GOT3 (cell line): Measurements from ENCODE around the gene PPM1F.
A peak's percentile ranks its signal among the peaks of the same experiment; 100 is the strongest.
"Not testable (repeated sequence)": the region's sequence is repeated elsewhere in the genome, so short reads cannot be mapped to it uniquely, and the experiment has no call there.

Experiments used
- DNase-seq: peaks from one replicate; lab custom pipeline; 2025; ENCODE audit warnings: mixed read lengths; lab: John Stamatoyannopoulos, UW

PPM1F gene

DNA sequence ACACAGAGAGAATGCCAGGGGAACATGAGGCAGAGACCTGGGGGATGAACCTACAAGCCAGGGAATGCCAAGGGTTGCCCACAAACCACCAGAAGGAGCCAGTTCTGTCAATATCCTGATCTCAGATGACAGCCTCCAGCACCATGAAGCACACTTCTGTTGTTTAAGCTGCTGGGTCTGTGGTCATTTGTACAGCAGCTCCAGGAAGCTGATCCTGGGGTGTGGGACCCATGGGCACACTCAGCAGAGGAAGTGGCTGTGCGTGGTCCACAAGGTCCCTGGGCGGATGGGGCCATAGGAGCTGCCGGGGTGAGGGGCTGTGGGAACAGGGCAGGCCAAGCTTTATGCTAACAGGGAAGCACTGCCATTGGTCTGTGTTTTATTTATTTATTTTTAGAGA lies 12.1 kb downstream of the PPM1F start:
- DNase-seq, result no peak

DNA sequence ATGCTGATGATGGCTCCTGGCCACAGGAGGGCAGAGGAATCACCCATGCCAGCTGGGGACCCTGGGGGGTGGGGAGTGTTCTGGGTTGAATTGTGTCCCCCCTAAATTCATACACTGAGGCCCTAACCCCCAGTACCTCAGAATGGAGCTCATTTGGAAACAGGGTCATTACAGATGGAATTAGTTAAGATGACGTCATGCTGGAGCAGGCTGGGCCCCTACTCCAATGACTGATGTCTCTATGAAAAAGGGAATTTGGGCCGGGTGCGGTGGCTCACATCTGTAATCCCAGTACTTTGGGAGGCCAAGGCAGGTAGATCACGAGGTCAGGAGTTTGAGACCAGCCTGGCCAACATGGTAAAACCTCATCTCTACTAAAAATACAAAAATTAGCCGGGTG lies 12.7 kb downstream of the PPM1F start:
- DNase-seq, result not testable (repeated sequence)

DNA sequence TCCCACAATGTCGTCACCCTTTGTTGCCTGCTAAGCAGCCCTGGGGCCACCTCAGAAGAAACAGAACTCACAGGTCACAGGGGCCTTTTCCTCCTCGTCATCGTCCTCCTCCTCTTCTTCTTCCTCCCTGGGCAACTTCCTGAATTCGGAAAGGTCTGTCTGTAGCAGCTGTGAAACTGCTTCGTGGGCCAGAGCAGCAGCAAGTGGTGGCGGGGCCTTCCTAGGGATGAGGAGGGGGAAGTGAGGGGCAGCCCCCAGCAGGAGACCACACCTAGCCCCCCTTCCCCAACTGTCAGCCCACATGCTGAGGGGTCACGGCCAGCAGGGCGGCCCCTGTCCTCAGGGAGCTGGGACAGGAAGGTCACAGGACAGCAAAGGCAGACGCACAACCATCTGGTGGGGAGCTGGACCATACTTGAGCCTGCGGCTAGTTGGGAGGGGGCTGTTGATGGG lies 13.2 kb downstream of the PPM1F start:
- no peak for DNase-seq

DNA sequence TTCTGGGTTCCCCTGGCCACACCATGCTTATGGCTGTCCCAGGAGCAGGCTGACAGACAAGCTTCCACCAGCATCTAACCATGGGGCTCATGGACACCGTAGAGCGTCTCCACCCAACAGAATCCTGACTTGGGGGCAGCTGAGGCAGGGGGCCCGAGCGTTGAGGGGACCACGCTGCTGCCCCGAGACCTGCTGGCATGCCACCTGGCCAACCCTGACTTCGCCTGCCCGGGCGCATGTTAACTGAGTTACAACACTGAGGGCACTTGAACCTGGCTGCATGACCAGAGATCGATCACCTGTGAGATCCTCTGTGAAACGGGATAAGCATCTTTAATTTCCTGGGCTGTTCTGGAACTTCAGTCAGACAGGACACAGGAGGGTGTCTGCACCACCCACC lies 13.7 kb downstream of the PPM1F start:
- no peak for DNase-seq

DNA sequence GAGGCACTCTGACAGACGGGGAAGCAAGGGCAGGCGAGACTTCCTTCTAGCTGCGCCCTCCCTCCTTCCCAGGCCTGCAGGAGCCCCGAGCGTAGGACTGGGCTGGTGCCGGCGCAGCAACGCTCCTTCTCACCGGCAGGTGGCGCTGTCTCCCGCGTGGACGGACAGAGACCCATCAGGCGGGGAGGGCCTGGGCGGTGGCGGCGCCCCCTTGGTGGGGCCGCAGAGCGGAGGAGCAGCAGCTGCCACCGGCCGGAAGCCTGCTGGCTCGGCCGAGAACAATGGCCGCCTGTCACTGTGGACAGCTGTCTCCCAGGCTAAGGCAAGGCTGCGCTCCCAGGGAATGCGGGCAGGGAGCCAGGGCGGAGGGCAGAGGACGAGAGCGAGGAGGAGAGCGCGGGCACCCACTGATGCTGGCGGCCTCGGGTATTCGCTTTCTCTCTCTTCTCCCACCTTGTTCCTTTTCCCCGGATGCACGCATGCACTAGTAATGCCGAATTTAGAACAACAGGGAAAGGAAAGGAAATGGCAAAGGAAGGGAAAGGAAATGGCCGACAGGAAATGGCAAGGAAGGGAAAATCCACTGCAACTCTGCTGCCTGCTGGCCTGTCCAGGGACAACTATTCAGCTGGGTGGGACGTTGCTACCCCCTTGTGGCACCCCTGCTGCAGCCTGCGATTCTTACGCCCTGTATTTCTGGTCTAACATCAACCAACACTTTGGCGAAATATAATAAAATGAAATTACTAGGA lies 14.4 kb downstream of the PPM1F start:
- DNase-seq, result peak; percentile 61

DNA sequence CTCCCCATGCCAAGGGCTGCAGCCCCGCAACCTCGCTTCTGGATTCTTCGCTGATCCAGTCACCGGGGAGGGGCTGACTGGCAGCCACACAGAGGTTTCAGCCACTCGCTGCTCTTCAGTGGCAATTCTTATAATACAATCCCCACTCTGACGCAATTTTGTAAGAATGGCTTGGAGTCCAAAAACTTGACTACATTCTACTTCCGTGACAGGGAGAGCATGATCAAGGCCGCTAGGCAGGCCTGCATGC lies 14.9 kb downstream of the PPM1F start:
- DNase-seq, result no peak

DNA sequence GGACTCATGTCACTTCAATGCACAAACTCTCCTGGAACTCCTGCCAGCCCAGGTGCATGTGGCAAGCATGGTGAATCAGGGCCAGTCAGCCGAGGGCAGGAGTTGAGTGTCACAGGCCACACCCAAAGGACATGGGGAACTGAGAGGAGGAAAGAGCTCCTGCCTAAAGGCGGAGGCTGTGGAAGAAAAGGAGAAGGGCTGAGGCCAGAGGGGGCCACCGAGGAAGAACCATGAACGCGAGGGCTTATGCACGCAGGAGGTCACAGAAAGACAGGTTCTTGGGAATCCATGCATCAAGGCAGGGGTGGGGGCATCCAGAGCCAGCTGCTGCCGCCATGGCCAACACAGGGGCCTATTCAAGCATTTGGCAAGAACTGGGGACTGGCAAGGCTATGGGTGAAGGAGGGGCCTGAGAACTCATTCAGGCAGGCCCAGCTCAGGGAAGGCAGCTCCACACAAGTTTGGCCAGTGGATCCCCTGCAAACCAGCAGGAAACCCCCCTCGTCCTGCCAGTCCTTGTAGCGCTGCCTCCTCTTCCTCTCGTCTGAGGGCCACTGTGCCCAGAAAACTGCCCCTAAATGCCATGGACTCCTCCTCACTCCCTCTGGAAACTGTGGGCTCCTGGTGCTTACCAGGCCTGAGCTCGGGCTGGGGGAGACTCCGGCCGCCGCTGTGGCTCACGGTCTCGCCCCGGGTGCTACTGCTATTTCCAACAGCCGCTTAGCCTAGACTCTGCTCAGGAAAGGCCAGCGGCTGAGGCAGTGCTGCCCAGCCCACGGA lies 15.4 kb downstream of the PPM1F start:
- DNase-seq, result no peak

DNA sequence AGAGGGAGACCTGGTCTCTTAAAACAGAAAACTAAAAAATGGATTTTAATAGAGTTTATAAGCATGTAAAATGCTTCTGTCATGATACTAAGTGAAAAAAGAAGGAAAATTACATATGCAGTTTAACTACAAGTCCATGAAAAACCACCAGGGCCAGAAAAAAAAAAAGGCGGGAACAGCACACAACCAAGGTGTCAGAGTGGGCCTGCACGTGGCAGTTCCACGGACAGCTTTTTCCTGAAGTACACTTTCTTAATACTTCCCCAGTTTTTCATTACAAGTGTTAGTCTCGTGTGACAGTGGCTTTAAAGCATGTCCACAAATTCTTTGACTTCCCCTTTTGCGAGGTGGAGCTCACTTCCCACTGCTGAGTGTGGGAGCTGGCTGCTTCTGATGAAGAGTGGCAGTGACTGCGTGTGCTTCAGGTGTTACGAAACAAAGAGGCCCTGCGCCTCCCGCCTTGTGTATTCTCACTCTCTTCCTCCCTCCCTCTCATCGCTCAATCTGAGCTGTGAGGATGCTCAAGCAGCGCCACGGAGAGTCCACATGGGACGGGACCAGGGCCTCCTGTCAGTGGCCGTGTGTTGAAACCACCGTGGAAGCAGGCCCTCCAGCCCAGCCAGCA lies 16.4 kb downstream of the PPM1F start:
- DNase-seq, result no peak

DNA sequence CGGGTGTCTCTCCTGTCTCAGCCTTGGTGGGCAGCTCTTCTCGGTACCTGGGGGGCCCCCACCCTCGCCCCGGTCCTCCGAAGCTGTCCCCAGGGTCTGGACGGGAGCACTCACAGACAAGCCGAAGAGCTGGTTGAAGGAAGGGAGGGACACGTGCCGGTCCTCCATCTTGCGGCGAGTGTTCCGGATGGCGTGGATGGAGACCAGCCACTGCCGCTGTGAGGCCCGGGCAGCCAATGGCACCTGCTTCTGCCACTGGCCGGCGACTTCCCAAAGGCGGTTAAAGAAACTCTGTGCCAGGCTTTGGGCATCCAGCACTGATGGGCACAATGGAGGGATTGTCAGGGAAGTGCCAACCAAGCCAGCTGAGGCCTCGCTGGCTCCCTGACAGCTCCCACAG lies 18.7 kb downstream of the PPM1F start:
- DNase-seq, result no peak

DNA sequence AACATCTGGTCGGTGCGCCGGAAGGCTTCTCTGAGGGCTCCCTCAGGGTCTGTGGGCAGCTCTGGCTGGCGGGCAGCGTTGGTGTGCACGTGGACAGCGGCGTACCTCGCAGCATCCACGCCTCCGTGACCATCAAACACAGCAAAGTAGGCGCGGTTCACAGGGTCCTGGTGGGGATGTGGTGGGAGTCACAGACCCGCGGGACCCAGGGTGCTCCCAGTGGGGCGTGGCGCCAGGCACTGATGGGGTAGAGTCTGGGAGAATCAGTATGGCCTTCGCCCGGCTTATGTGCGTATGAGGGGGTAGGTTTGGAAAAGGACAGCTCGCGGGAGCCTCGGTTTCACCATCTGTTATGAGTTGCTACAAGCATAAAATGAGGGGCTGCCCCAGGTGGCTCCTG lies 19.2 kb downstream of the PPM1F start:
- no peak for DNase-seq

DNA sequence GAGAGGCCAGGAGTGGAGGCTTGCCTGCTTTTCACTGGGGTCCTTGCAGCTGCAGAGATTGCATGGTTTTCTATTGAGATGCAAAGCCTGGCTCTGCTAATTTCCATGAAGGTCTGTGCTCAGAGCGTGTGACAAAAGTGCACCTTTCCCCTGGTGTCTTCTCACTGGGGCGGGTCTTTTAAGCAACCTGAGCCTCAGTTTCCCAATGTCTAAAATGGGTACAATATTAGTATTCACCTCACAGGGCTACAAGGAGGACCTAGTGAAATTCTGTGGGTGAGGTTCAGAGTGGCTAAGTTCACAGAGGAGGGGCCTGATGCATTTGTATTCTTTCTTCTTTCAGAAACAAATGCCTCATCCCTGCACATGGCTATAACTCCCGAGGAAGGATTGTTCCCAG lies 20.3 kb downstream of the PPM1F start:
- no peak for DNase-seq

DNA sequence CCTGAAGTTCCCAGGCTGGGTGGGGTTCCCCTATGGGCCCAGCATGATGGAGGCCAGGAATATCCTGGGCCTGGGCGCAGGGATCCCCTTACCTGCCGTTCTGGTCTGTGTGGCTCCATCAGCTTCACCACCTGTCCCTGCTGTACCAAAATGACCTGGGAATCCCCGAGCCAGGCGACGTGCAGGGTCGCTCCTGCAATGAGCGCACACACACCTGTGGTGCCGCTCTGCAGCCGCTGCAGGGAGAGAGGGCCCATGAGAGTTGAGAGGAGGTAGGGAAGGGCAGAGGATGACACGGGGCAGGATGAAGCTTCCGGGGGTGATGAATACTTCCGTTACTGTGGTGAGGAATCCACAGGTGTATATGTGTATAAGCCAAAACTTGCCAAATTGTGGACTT lies 21.6 kb downstream of the PPM1F start:
- no peak for DNase-seq

DNA sequence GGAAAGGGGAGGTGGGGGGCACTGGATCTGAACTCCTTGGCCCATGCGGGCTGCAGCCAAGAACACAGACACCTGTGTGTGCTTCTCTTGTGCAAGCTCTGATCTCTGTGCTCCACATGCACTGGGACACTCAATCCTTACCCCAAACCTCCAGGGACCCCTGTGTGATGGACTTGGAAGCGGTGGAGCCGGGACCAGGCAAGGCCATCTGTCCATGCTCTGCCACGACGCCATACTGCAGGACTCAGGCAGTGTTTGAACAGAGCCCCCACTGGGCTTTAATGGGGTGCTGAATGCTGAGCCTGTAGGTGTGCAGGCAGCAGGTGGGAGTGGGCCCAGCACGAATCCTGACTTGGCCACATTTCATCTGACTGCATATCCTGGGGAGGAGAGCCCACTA lies 23.4 kb downstream of the PPM1F start:
- no peak for DNase-seq

DNA sequence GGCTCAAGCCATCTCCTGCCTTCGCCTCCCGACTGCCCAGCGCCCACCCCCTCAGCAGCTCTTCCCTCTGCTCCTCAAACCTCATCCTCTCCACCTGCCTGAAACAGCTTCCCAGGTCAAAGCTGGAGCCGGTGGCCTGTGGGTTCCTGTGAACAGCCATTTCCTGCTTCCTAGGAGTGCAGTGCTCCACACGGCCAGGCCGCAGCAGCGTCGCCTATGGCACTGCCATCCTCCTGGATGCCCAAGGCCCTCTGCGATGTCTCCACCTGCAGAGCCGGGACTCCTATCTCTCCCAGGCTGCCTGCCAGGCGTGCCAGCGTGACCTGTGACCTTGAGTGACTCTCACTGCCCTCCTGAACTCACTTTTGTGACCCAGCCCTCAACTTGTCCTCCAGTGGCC lies 24.6 kb downstream of the PPM1F start:
- no peak for DNase-seq

DNA sequence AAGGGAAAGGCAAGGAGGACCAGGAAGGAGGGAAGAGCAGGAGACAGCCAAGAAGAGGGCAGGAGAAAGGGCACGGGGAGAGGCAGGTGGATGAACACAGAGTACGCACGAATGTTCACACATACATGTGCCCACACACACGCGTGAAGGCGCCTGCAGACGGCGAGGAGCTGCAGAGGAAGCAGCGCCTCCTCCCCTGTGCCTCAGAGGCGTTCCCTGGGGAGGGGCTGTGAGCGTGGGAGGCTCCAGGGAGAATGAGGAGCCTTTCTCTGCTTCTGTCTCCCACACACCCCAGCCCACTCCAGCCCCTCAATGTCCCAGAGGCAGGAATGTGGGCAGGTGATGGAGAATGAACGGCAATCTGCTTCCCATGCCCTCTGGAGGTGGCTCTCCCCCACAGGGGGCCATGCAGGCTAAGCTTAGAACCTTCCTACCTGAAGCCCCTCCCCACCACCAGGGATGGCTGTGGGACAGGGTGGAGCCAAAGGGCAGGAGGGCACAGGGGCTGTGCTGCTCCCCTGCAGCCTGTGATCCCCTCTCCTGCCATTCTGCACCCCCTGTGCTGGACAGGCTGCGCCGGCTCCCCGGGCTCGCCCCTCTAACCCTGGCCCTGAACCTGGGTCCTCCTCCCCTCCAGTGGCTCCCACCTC lies 25.3 kb downstream of the PPM1F start:
- DNase-seq, result no peak

DNA sequence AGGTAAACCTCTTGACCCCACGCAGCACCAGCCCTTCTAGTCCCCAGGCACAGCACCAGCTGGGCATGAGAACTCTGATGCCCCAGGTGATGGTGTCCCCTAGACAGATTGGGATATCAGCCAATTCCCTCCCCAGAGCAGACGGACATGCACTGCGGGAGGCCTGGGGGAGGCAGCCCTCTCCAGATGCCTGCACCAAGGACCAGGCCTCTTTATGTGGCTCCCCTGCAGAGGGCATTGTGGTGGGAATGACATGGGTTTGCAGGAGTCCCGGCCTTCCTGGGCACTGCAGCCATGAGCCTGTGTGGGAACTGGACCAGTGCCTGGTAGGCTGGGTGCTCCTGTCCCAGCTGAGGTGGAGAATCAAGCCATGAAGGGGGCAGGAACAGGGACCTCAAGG lies 25.9 kb downstream of the PPM1F start:
- no peak for DNase-seq

DNA sequence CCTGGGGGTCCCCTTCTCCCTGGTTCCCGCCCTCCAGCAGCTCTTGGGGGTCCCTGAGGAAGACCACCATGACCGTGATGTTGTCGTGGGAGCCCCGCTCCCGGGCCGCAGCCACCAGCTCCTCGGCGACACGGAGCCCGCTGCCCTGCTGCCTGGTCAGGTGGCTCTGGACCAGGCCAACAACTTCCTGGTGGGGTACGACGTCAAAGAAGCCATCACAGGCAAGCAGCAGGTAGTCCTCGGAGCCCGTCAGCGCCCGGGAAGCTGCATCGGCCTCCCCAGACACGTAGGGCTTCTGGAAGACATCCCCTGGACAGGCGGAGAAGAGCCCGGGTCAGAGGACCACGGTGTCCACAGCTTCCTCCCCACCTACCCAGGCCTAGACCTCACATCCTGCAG lies 29.5 kb downstream of the PPM1F start:
- no peak for DNase-seq

DNA sequence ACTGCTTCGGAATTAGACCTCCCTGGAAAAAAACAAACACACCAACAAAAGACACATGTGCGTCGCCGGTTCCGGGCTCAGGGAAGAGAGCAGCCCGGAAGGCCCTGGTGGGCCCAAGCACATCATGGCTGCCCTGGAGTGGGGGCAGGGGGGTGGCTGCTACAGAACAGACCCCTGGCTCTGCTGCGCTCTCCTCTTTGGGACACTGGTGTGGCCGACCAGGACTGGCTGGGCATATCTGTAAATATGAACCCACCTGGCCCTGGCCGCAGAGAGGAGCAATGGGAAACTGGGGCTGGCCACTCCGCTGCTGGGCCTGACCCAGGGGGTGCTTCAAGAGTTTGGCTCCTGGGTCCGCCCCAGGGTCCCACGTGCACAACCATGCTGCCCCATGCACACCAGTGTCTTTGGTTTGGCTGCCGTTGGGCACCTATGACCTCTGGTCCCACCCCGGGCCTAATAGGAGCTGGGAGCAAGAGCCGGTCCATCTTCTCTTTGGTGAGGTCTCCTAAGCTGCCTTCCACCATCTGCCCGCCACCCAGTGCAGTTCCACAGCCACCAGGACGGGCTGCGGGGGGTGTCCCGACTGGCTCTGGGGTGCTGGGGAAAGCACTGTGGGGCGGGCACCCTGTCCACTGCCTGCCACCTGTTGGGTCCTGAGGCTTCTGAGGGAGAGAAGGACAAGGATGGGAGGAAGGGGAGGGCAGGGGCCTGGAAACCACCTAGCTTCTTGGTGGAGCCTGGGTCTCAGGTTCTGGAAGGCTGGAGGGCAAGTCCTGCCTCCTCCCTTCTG lies 30.1 kb downstream of the PPM1F start:
- DNase-seq, result no peak

DNA sequence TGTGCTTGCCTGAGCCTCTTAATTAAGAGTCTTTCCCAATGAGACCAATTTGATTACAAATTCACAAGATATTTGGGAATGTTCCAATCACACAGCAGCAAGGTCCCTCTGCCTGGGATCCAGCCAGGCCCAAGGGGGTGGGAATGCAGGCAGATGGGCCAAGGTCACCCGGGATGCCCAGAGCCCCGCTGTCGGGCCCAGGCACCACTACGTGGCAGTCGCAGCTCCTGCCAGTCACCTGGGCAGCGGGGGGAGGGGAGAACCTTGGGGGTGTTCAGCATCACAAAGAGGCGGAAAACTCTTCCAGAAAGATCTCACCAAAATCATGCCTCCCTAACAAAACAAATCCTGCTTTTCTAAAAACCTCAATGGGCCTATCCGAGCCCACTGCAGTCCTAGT lies 30.9 kb downstream of the PPM1F start:
- DNase-seq, result no peak

DNA sequence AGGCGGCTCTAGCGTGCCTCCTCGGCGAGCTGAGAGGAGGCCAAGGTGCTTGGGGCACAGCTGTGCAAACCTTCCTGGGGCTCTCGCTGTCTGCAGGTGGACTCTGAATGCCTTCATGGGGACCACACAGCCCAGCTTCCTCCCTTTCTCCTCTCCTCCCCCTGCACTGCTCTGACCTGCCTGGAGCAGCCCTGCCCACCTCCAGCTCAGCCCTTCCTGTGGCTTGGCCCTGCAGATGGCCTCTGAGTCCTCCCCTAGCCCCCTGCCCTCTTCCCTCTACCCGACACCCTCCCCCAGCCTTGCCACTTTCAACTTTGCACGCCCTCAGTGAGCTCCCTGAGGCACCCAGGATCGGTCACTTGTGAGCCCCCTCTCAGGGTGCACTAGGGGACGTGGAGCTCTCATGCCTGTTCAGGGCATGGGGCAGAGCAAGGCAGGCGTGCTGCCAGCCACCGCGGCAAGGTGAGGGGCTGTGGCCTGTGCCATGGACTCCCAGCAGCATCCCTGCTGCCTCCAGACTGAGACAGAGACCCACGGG lies 31.4 kb downstream of the PPM1F start:
- no peak for DNase-seq

DNA sequence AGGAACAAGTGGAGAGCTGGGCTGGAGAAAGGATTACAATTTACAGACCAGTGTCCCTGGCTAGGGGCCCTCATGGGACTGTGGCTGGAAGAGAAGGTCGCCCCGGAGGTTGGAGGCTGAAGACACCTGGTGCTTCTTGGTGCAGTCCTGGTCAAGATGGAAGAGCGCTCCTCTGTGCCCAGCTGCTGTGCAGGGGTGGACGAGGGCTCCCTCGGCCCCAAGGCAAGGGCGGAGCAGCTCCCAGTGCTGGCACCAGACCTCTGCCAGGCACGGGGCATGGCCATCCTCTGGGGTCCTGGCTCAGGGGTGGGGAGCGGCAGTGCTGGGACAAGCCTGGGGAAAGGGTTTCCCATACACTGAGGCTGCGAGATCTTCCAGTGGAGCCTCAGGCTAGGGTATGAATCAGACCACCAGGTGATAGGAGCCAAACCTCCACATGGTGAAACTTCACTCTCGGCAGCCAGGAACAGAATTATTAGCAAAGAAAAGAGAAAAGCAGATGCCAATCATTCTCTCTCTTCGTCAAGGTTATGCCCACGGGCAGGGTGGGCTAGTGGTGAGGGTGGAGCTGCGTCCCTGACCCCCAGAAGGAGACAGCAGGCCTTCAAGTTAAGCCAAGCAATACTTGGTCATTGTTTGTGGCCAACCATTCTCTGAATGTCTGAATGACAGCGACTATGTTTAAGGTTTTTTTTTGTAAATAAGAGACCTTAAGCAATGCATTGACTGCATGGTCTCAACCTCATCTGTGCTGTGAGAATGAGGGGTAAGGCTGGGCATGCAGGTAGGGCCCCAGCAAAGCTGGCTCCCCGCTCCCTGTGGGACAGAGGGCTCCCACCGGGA lies 32.1 kb downstream of the PPM1F start:
- no peak for DNase-seq
